NCI-H146 treated with DMSO at 0.1 percent for 48 hours (cell line): ENCODE results near the gene RANBP3L.
"Not testable (repeated sequence)": the region's sequence is repeated elsewhere in the genome, so short reads cannot be mapped to it uniquely, and the experiment has no call there.

Experiments
- DNase-seq: peaks from one replicate; lab custom pipeline; 2025; ENCODE audit not compliant: unreplicated experiment; lab: John Stamatoyannopoulos, UW

Gene RANBP3L

GRCh38 chr5:36214436-36214835 lies 87.3 kb downstream of the RANBP3L start:
- no peak for DNase-seq

GRCh38 chr5:36209664-36210063 lies 92.0 kb downstream of the RANBP3L start:
- no peak for DNase-seq

DNA sequence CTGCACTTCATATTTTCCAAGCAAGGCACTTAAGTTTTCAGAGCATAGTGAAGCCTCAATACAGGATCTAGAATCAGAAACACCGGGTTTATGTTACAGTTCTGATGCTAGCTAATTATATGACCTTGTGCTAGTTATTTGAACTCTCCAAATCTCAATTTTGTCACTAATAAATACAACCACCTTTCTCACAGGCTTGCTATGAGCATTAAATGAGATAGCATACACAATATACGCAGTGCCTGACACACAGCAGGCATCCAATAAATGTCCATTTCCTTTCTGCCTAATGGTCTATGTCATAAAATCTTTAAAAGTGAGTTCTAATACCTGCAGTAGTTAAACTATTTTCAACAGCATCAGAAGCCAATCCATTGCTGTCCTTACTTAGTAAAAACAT lies 92.9 kb downstream of the RANBP3L start:
- no peak for DNase-seq

DNA sequence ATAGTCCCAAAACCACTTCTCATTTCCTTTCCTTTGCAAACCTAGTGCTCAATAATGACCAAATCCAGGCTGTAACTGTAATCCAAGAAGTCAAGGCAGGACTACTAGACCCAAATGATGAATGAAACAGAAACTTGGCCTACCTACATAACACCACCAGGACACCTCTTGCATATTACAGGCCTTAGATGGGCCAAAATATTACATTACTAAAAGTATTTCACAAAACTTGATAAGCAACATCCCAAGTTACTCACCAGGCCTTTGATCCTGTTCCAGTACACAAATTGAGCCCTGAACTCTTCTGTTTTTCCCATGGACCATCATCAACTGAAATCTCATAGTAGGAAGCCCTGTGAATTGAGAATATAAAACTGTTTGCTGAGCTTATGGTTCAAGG lies 94.8 kb downstream of the RANBP3L start:
- DNase-seq: no peak

- DNase-seq: no peak
Observed at GRCh38 chr5:36205329-36205728, 96.4 kb downstream of the RANBP3L start.

DNA sequence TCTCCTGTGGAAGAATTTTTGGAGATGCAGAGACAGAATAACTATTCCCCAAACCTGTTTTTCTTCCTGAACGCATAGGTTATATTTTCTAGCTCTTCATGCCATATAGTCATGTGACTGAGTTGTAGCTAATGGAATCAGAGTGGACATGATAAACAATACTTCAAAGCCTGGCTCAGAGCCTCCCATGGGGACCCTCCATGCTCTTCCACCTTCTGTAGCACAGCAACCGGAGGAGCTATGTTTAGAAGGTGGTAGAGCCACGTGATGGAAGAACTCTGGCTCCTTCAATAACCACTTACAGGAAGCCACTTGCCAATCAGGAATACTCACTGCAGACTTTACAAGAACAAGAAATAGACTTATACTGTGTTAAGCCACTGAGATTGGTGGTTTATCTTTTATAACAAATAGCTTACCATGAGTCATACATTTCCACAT lies 99.2 kb downstream of the RANBP3L start:
- no peak for DNase-seq

DNA sequence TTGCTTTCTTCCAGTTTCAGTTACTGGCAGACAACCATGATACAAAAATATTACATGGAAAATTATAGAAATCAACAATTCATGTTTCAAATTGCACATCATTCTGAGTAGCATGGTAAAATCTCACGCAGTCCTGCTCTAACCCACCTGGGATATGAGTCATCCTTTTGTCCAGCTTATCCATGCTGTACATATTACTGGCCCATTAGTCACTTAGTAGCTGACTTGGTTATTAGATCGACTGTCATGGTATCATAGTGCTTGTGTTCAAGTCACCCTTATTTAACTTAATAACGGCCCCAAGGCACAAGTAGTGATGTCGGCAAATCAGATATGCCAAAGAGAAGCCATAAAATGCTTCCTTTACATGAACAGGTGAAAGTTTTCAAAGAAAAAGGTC lies 101.2 kb downstream of the RANBP3L start:
- DNase-seq: no peak

GRCh38 chr5:36199620-36200019 lies 102.1 kb downstream of the RANBP3L start:
- DNase-seq: no peak

GRCh38 chr5:36198783-36199182 lies 102.9 kb downstream of the RANBP3L start:
- not testable (repeated sequence) for DNase-seq
